ENCODE data around the gene POLR1A. TPM values are rescaled to one million over a fixed set of nuclear protein-coding genes. Genes with fewer than 3 reads are reported as not detected.
A peak's percentile ranks its signal among the peaks of the same experiment; 100 is the strongest.

Gene POLR1A
- total and polyA plus RNA-seq, 7 experiments from 2014 or later: 2.9 to 44.4 (median 19.0) TPM

DNA sequence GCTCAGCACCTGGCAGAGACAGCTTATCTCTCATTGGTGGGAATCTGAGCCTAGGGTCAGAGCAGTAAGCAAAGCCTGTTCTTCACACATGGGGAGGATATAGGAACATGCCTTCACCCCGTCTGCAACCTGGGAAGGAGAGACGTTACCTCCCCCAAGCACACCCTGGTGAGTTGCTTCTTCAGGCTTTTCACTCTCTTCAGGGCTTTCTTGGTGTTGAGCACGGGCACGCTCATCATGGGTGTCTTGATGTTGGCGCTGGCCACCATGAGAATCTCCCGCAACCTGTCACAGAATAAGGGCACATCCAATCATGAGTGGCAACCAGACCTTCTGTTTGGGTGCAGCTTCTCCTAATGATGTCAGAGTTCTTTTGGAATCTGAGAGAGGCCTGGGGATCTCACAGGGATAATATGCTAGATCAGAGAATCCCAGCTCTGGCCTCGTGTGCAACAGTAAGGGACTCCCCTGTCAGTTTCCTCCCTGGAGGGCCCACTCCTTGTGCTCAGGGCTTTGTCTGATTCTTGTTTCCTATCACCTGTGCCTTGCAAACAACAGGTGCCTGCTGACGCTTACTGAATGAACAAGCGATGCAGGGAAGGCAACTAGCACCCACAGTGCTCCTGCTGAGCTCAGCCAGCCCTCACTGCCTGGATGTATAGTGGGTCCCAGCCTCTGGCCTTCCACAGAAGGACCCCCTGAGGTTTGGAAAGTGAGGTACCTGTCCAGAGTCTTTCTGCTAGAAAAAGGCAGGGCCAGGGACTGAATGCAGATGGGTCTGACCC is 66.3 kb downstream of the POLR1A start:
- POLR2A ChIA-PET: interaction anchor here (0.6 to 8.0 kb wide), 4 partner anchors 34 to 208 kb away, joined by 3 to 81 read pairs (median 4); partner anchors contain the start of gene ST3GAL5
- intact Hi-C loops (cut with micrococcal nuclease): loop anchor here (2.0 to 10.0 kb wide), 5 partner anchors 67 to 715 kb away; partner anchors contain the start of genes KDM3A (in 2 of the 2), PTCD3 (in 1 of the 2) and TGOLN2 (in 1 of the 2)
- DNase-seq: peak in 7 of 9 donors; percentile 52 to 72 (median 61)

DNA sequence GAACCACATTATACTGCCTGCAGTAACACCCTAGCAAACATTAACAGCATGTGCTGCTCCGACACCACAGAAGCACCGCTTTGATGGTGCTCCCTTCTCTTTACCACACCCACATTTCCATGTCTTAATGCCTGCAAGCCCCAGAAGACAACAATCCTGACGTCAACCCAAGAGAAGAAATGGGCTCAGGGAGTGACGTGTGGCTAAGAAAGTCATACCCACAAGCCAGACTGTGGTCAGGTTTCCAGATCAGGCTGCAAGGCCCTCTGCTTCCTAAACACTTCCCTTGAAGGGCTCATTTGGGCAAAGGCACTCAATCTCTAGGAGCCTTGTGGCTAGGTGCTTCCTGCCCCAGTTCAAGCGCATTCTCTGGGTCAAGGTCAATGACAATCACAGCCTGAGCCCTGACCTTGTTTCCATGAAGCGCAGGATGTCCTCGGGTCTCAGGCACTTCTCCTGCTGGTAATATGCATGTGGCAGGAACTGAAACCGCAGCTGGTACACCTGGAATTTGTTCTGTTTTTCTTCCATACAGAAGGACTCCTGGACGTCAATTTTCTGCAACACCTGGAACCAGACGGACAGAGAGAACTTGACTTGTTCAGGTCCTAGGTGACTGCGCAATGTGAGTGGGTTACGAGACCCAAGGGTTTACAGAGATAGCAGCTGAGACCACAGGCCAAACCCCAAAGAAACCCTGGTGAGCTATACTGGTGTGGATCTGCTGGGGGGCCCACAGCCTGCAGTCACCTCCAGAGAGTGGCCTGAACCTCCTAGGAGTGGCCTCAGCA is 67.2 kb downstream of the POLR1A start:
- CTCF ChIA-PET: interaction anchor here (1.1 to 8.2 kb wide), 5 partner anchors 40 to 212 kb away, joined by 4 to 101 read pairs (median 34); partner anchors contain the start of gene ST3GAL5
- H3K27ac ChIP-seq (ENCODE audit: low read depth, low read length): peak overlapping the region; percentile 88
- Mint-ChIP-seq H3K27ac (peak overlapping the region; percentile 94 to 100 (median 100)), H3K4me1 (peaks cover 54 to 97% (median 92%) of the 10 kb centered on the region in 7 donors), H3K9me3 (peaks cover 0 to 9% (median 0%) of the 10 kb centered on the region in 11 donors), H3K36me3 (peaks cover 8 to 41% (median 10%) of the 10 kb centered on the region in 5 donors), H3K27me3 (peaks cover 0 to 6% (median 0%) of the 10 kb centered on the region in 5 donors), H3K4me3 (peak overlapping the region; percentile 65 to 87 (median 86))
- intact Hi-C loops (cut with micrococcal nuclease): loop anchor here (1.0 to 10.0 kb wide), 11 partner anchors 39 to 714 kb away; partner anchors contain the start of genes KDM3A (in 2 of the 2), IMMT (in 1 of the 2), PTCD3 (in 1 of the 2) and TGOLN2 (in 1 of the 2)
- H3K27me3 ChIP-seq (ENCODE audit: control insufficient read depth in 2 of 2, insufficient read depth in 2 of 2, low read length in 2 of 2): no peaks in the 10 kb centered on the region
- peaks cover 0 to 12% (median under 1%) of the 10 kb centered on the region in 3 experiments for H3K36me3 ChIP-seq (ENCODE audit: control insufficient read depth in 2 of 3, insufficient read depth in 3 of 3, low read length in 3 of 3)
- ATAC-seq (peak; percentile 75), DNase-seq (peak in 8 of 9 donors; percentile 73 to 96 (median 94))
- H3K9me3 ChIP-seq (ENCODE audit: control insufficient read depth in 2 of 3, low read length in 3 of 3): no peaks in the 10 kb centered on the region
- POLR2A ChIA-PET: interaction anchor here (0.6 to 8.0 kb wide), 3 partner anchors 150 to 185 kb away, joined by 5 to 81 read pairs (median 18); partner anchors contain the start of gene ST3GAL5
- H3K4me1 ChIP-seq (ENCODE audit: control insufficient read depth in 2 of 2, insufficient read depth in 2 of 2, low read length in 2 of 2): peaks cover 59 to 83% of the 10 kb centered on the region in 2 donors
- no peak overlapping the region for H3K4me3 ChIP-seq (ENCODE audit: low read length)

More for the DNA sequence above, 66.3 kb downstream of the POLR1A start:
- H3K4me3 Mint-ChIP-seq: peak overlapping the region in 8 of 10 donors; percentile 30 to 87 (median 86)
- Histone ChIP-seq H3K27ac (ENCODE audit: low read depth, low read length) (peak overlapping the region; percentile 88), H3K4me3 (ENCODE audit: low read length) (no peak overlapping the region), H3K9me3 (ENCODE audit: control insufficient read depth in 2 of 3, low read length in 3 of 3) (no peaks in the 10 kb centered on the region), H3K36me3 (ENCODE audit: control insufficient read depth in 2 of 3, insufficient read depth in 3 of 3, low read length in 3 of 3) (peaks cover 0 to 21% (median 4%) of the 10 kb centered on the region in 3 experiments), H3K27me3 (ENCODE audit: control insufficient read depth in 2 of 2, insufficient read depth in 2 of 2, low read length in 2 of 2) (no peaks in the 10 kb centered on the region), H3K4me1 (ENCODE audit: control insufficient read depth in 2 of 2, insufficient read depth in 2 of 2, low read length in 2 of 2) (peaks cover 58 to 75% of the 10 kb centered on the region in 2 donors)
- peaks cover 0 to 6% (median 0%) of the 10 kb centered on the region in 5 donors for H3K27me3 Mint-ChIP-seq
- H3K9me3 Mint-ChIP-seq: peaks cover 0 to 9% (median 0%) of the 10 kb centered on the region in 11 donors
- CTCF ChIA-PET: interaction anchor here (1.1 to 8.2 kb wide), 3 partner anchors 39 to 180 kb away, joined by 4 to 101 read pairs (median 34); partner anchors contain the start of gene ST3GAL5
- peaks cover 50 to 88% (median 83%) of the 10 kb centered on the region in 7 donors for H3K4me1 Mint-ChIP-seq
- no peak for ATAC-seq
- H3K27ac Mint-ChIP-seq: peak overlapping the region; percentile 94 to 100 (median 100)
- H3K36me3 Mint-ChIP-seq: peaks cover 8 to 42% (median 13%) of the 10 kb centered on the region in 5 donors

DNA sequence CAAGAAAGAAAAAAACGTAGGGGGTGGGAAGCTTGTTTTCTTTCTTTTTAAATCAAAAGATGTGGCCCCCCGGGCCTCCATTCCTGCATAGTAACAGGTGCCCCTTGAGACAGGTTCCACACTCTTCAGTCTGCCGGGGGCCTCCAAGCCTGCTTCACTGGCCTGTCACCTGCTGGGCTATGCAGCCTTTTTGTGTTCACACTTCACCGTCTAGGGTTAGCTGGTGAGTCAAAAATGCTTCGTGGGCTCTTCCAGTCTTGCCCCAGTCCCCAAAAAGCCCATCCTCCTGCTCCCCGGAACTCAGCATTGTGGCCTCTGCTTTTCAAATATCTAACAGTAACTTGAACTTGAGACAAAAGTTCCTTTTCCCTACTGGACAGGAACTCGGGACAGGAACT is 67.9 kb downstream of the POLR1A start:
- peaks cover 3 to 38% (median 8%) of the 10 kb centered on the region in 5 donors for H3K36me3 Mint-ChIP-seq
- ATAC-seq: no peak
- peaks cover 0 to 9% (median 0%) of the 10 kb centered on the region in 11 donors for H3K9me3 Mint-ChIP-seq
- H3K27ac Mint-ChIP-seq: peak overlapping the region; percentile 94 to 100 (median 100)
- intact Hi-C loops (cut with micrococcal nuclease): loop anchor here (1.0 to 10.0 kb wide), 12 partner anchors 38 to 713 kb away; partner anchors contain the start of genes IMMT (in 2 of the 2), KDM3A (in 2 of the 2), PTCD3 (in 1 of the 2) and TGOLN2 (in 1 of the 2)
- Histone ChIP-seq H3K27me3 (ENCODE audit: control insufficient read depth in 2 of 2, insufficient read depth in 2 of 2, low read length in 2 of 2) (no peaks in the 10 kb centered on the region), H3K4me1 (ENCODE audit: control insufficient read depth in 2 of 2, insufficient read depth in 2 of 2, low read length in 2 of 2) (peaks cover 59 to 90% of the 10 kb centered on the region in 2 donors), H3K9me3 (ENCODE audit: control insufficient read depth in 2 of 3, low read length in 3 of 3) (no peaks in the 10 kb centered on the region), H3K36me3 (ENCODE audit: control insufficient read depth in 2 of 3, insufficient read depth in 3 of 3, low read length in 3 of 3) (peaks cover 0 to 12% (median under 1%) of the 10 kb centered on the region in 3 experiments), H3K27ac (ENCODE audit: low read depth, low read length) (peak overlapping the region; percentile 88), H3K4me3 (ENCODE audit: low read length) (peak overlapping the region; percentile 11)
- H3K4me1 Mint-ChIP-seq: peaks cover 54 to 100% (median 97%) of the 10 kb centered on the region in 7 donors
- ChIA-PET CTCF (interaction anchor here (0.8 to 8.2 kb wide), 6 partner anchors 41 to 373 kb away, joined by 4 to 101 read pairs (median 22); partner anchors contain the start of gene ST3GAL5), POLR2A (interaction anchor here (0.6 to 8.0 kb wide), 7 partner anchors 30 to 187 kb away, joined by 3 to 81 read pairs (median 5); partner anchors contain the start of gene ST3GAL5)
- peak overlapping the region; percentile 65 to 87 (median 86) for H3K4me3 Mint-ChIP-seq
- DNase-seq: peak in 1 of 9 donors; percentile 32
- H3K27me3 Mint-ChIP-seq: peaks cover 0 to 6% (median 0%) of the 10 kb centered on the region in 5 donors

DNA sequence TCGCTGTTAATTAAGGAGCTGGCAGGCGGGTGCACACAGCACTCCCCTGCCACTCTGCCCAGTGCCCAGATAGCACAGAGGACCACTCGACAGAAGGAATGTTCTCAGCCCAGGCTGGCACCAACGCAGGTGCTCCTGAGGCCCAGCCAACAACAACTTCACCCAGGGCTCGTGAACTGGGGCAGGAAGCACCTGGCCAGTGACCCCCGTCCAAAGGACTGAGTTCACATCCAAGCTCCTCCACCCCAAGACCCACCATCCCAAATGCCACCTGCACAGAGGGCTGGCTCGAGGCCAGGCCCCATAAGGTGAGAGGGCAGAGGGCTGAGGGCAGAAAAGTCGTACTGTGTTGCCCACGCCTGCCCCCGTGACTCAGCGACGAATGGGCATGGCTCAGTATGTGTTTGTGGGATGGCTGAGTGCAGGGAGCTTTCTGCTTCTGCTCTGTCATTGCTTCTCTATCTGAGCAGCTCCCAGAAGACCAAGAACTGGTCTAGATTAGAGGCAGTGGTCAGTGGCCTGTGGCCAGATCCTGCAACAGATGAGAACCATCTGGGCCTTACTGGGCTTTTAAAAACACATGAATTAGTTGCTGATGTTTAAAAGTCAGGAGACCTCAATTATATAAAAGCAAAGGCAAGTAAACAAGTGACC is 68.4 kb downstream of the POLR1A start:
- H3K27me3 Mint-ChIP-seq: peaks cover 0 to 6% (median 0%) of the 10 kb centered on the region in 5 donors
- intact Hi-C loops (cut with micrococcal nuclease): loop anchor here (2.0 to 10.0 kb wide), 4 partner anchors 158 to 712 kb away; partner anchors contain the start of genes IMMT (in 1 of the 2), KDM3A (in 1 of the 2) and TGOLN2 (in 1 of the 2)
- Histone ChIP-seq H3K27me3 (ENCODE audit: control insufficient read depth in 2 of 2, insufficient read depth in 2 of 2, low read length in 2 of 2) (no peaks in the 10 kb centered on the region), H3K36me3 (ENCODE audit: control insufficient read depth in 2 of 3, insufficient read depth in 3 of 3, low read length in 3 of 3) (peaks cover 0 to 12% (median 5%) of the 10 kb centered on the region in 3 experiments), H3K27ac (ENCODE audit: low read depth, low read length) (peak overlapping the region; percentile 88), H3K4me3 (ENCODE audit: low read length) (peak overlapping the region; percentile 48), H3K4me1 (ENCODE audit: control insufficient read depth in 2 of 2, insufficient read depth in 2 of 2, low read length in 2 of 2) (peaks cover 59 to 92% of the 10 kb centered on the region in 2 donors), H3K9me3 (ENCODE audit: control insufficient read depth in 2 of 3, low read length in 3 of 3) (no peaks in the 10 kb centered on the region)
- peak in 2 of 9 donors; percentile 16 to 51 for DNase-seq
- ATAC-seq: peak; percentile 21
- peaks cover 0 to 9% (median 0%) of the 10 kb centered on the region in 11 donors for H3K9me3 Mint-ChIP-seq
- H3K4me3 Mint-ChIP-seq: peak overlapping the region; percentile 80 to 88 (median 86)
- H3K27ac Mint-ChIP-seq: peak overlapping the region; percentile 94 to 100 (median 100)
- POLR2A ChIA-PET: interaction anchor here (0.6 to 8.0 kb wide), 15 partner anchors 10 to 187 kb away, joined by 3 to 81 read pairs (median 3); partner anchors contain the start of gene ST3GAL5
- peaks cover 0 to 37% (median 8%) of the 10 kb centered on the region in 5 donors for H3K36me3 Mint-ChIP-seq
- H3K4me1 Mint-ChIP-seq: peaks cover 55 to 100% (median 97%) of the 10 kb centered on the region in 7 donors
- CTCF ChIA-PET: interaction anchor here (0.8 to 8.2 kb wide), 7 partner anchors 34 to 372 kb away, joined by 3 to 101 read pairs (median 9); partner anchors contain the start of gene ST3GAL5

DNA sequence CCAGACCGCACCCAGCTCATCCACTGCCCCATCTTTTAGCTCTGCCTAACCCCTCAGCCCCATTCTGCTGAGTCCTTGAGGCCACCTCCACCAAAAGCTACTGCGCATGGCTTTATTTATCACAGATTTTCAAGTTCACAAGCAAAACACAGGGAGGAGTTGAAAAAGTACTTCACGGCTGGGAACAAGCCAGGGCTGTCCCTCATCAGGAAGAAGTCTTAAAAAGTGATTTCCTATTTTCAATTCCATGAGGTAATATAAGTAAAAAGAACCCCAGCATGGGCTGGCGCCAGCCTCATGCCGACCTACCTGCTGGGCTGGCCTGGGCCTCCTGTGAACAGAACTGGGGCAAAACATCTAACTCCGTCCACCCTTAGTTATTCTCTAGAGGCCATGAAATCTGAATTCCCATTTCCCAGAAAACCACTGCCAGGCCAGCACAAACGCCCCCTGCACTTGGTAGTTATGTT is 69.0 kb downstream of the POLR1A start:
- Histone ChIP-seq H3K4me1 (ENCODE audit: control insufficient read depth in 2 of 2, insufficient read depth in 2 of 2, low read length in 2 of 2) (peaks cover 59 to 91% of the 10 kb centered on the region in 2 donors), H3K36me3 (ENCODE audit: control insufficient read depth in 2 of 3, insufficient read depth in 3 of 3, low read length in 3 of 3) (peaks cover 2 to 18% (median 7%) of the 10 kb centered on the region in 3 experiments), H3K27ac (ENCODE audit: low read depth, low read length) (peak overlapping the region; percentile 88), H3K9me3 (ENCODE audit: control insufficient read depth in 2 of 3, low read length in 3 of 3) (no peaks in the 10 kb centered on the region), H3K27me3 (ENCODE audit: control insufficient read depth in 2 of 2, insufficient read depth in 2 of 2, low read length in 2 of 2) (no peaks in the 10 kb centered on the region), H3K4me3 (ENCODE audit: low read length) (peak overlapping the region; percentile 48)
- Mint-ChIP-seq H3K4me3 (peak overlapping the region; percentile 80 to 88 (median 86)), H3K27me3 (peaks cover 0 to 6% (median 0%) of the 10 kb centered on the region in 5 donors), H3K27ac (peak overlapping the region; percentile 94 to 100 (median 100)), H3K36me3 (peaks cover 0 to 37% (median 10%) of the 10 kb centered on the region in 5 donors), H3K4me1 (peaks cover 57 to 98% (median 94%) of the 10 kb centered on the region in 7 donors), H3K9me3 (peaks cover 0 to 9% (median 0%) of the 10 kb centered on the region in 11 donors)
- ChIA-PET CTCF (interaction anchor here (0.8 to 8.2 kb wide), 12 partner anchors 9 to 371 kb away, joined by 3 to 101 read pairs (median 4); partner anchors contain the start of gene ST3GAL5), POLR2A (interaction anchor here (0.9 to 8.0 kb wide), 18 partner anchors 9 to 404 kb away, joined by 3 to 81 read pairs (median 4); partner anchors contain the start of genes KDM3A and ST3GAL5)
- ATAC-seq (no peak), DNase-seq (peak in 3 of 9 donors; percentile 47 to 53 (median 49))
- intact Hi-C loops (cut with micrococcal nuclease): loop anchor here (1.0 to 10.0 kb wide), 11 partner anchors 19 to 712 kb away; partner anchors contain the start of genes IMMT (in 1 of the 2), KDM3A (in 1 of the 2), PTCD3 (in 1 of the 2) and ST3GAL5 (in 1 of the 2)
